GM12878 (cell line): ENCODE measurements around the gene TEN1.

Source experiments
- BMI1 ChIP-seq: fragments of 450-650 bp; IDR thresholded peaks from 2 replicates; pipeline ENCODE4 v1.6.1; 2016; ENCODE audit warnings: mild to moderate bottlenecking, moderate library complexity, borderline replicate concordance
- CBX3 ChIP-seq: fragments of 200-600 bp; sonication (generic); IDR thresholded peaks from 2 replicates; pipeline ENCODE4 v1.6.1; 2016; ENCODE audit warnings: low read depth, borderline replicate concordance
- CHD2 ChIP-seq: IDR thresholded peaks from 2 replicates; pipeline ENCODE4 v1.6.1; 2011; ENCODE audit warnings: low read depth, low read length, improper control_type of control experiment, borderline replicate concordance
- CTCF ChIP-seq, 3 experiments: IDR thresholded peaks in 2 of 3; conservative IDR thresholded peaks in 1 of 3; 2 replicates each; pipeline ENCODE4 v1.5.1; 2011; ENCODE audit warnings: low read depth in 3 of 3, low read length in 3 of 3, mild to moderate bottlenecking in 3 of 3, control low read depth in 2 of 3, moderate library complexity in 2 of 3, inconsistent platforms in 1 of 3, mixed read lengths in 1 of 3; ENCODE audit not compliant: control insufficient read depth in 2 of 3, insufficient read depth in 1 of 3; ENCODE audit errors: extremely low read depth in 1 of 3
- EP300 ChIP-seq, 2 experiments: fragments of 150-350 bp in 1 of 2; IDR thresholded peaks; 2 replicates each; pipeline ENCODE4 v1.6.1; 2011 to 2012; ENCODE audit warnings: low read depth in 2 of 2, low read length in 2 of 2, borderline replicate concordance in 1 of 2, improper control_type of control experiment in 1 of 2, inconsistent platforms in 1 of 2; ENCODE audit not compliant: control insufficient read depth in 1 of 2
- EZH2 ChIP-seq: IDR thresholded peaks from 2 replicates; pipeline ENCODE4 v1.6.1; 2012; ENCODE audit warnings: low read depth, mild to moderate bottlenecking, control low read depth, inconsistent platforms, low read length, borderline replicate concordance; ENCODE audit not compliant: control insufficient read depth
- IRF5 ChIP-seq: fragments of 450-650 bp; IDR thresholded peaks from 2 replicates; pipeline ENCODE4 v1.6.1; 2017; ENCODE audit warnings: borderline replicate concordance
- JUND ChIP-seq: IDR thresholded peaks from 2 replicates; pipeline ENCODE4 v1.6.1; 2012; ENCODE audit warnings: low read depth, mild to moderate bottlenecking, low read length, improper control_type of control experiment, moderate library complexity
- REST ChIP-seq: IDR thresholded peaks from 2 replicates; pipeline ENCODE4 v1.6.1; 2012; ENCODE audit warnings: mild to moderate bottlenecking, low read depth, low read length
- TAF1 ChIP-seq: IDR thresholded peaks from 2 replicates; pipeline ENCODE4 v1.6.1; 2011; ENCODE audit warnings: mild to moderate bottlenecking, low read depth, low read length, borderline replicate concordance
- ZNF274 ChIP-seq: IDR thresholded peaks from one replicate; pipeline ENCODE4 v1.8.0; 2011; ENCODE audit not compliant: insufficient read length, insufficient read depth

- TF ChIP-seq CTCF (IDR thresholded peaks at IDR 0.05 in 2 of 3, conservative IDR thresholded peaks at IDR 0.05 in 1 of 3; ENCODE audit: control insufficient read depth in 2 of 3, extremely low read depth in 1 of 3, insufficient read depth in 1 of 3, low read depth in 3 of 3, low read length in 3 of 3) (no peak), EZH2 (no peak), BMI1 (no peak), TAF1 (no peak), REST (no peak), CBX3 (no peak), JUND (no peak), EP300 (IDR thresholded peaks at IDR 0.05; ENCODE audit: borderline replicate concordance in 1 of 2, control insufficient read depth in 1 of 2, low read depth in 2 of 2, low read length in 2 of 2) (no peak), ZNF274 (no peak), CHD2 (no peak), IRF5 (no peak)
Measured at GRCh38 chr17:75937652-75938051, 41.4 kb upstream of the TEN1 start.
